Measurements from ENCODE around the gene PTPRN2. TPM values are rescaled to one million over a fixed set of nuclear protein-coding genes. Genes with fewer than 3 reads are reported as not detected.

The PTPRN2 gene
- total RNA-seq, 1 donor from 2014 or later, result 1.8 TPM

- intact Hi-C loops (cut with micrococcal nuclease), result no loop called here
- POLR2A ChIA-PET, result no interaction called here
These were observed 302.8 kb downstream of the PTPRN2 start for GRCh38 chr7:158284617-158285382.

GRCh38 chr7:158284121-158284520 is 303.5 kb downstream of the PTPRN2 start:
- no peaks in the 10 kb centered on the region for H3K4me1 Mint-ChIP-seq
- no peak for ATAC-seq (ENCODE audit: low read depth)
- ChIA-PET POLR2A (no interaction called here), CTCF (no interaction called here)
- H3K4me3 Mint-ChIP-seq, result no peak overlapping the region
- no peaks in the 10 kb centered on the region for H3K36me3 Mint-ChIP-seq (ENCODE audit: low read depth)
- H3K27ac Mint-ChIP-seq, result no peak overlapping the region
- no peak for DNase-seq
- no peak for TF ChIP-seq CTCF (IDR thresholded peaks at IDR 0.05)
- H3K27me3 Mint-ChIP-seq, result no peaks in the 10 kb centered on the region
- intact Hi-C loops (cut with micrococcal nuclease), result no loop called here
- H3K9me3 Mint-ChIP-seq, result peaks cover 20% of the 10 kb centered on the region

More at GRCh38 chr7:158284617-158285382, 302.8 kb downstream of the PTPRN2 start:
- ATAC-seq (ENCODE audit: low read depth), result no peak
- TF ChIP-seq CTCF (IDR thresholded peaks at IDR 0.05), result no peak
- Mint-ChIP-seq H3K27ac (no peak overlapping the region), H3K36me3 (ENCODE audit: low read depth) (no peaks in the 10 kb centered on the region), H3K4me1 (no peaks in the 10 kb centered on the region), H3K9me3 (peaks cover 26% of the 10 kb centered on the region), H3K4me3 (no peak overlapping the region), H3K27me3 (no peaks in the 10 kb centered on the region)
- no peak for DNase-seq
- CTCF ChIA-PET, result no interaction called here

GRCh38 chr7:158283016-158283974 is 304.3 kb downstream of the PTPRN2 start:
- POLR2A ChIA-PET, result no interaction called here
- DNase-seq, result no peak

GRCh38 chr7:158282461-158283001 is 305.1 kb downstream of the PTPRN2 start:
- no peak overlapping the region for H3K27ac Mint-ChIP-seq
- intact Hi-C loops (cut with micrococcal nuclease), result no loop called here
- no peak for DNase-seq
- peaks cover 11% of the 10 kb centered on the region for H3K9me3 Mint-ChIP-seq
- H3K36me3 Mint-ChIP-seq (ENCODE audit: low read depth), result no peaks in the 10 kb centered on the region
- ATAC-seq (ENCODE audit: low read depth), result no peak
- no peak for TF ChIP-seq CTCF (IDR thresholded peaks at IDR 0.05)
- ChIA-PET CTCF (no interaction called here), POLR2A (no interaction called here)
- H3K27me3 Mint-ChIP-seq, result no peaks in the 10 kb centered on the region
- H3K4me1 Mint-ChIP-seq, result no peaks in the 10 kb centered on the region
- no peak overlapping the region for H3K4me3 Mint-ChIP-seq

More at GRCh38 chr7:158283016-158283974, 304.3 kb downstream of the PTPRN2 start:
- Mint-ChIP-seq H3K4me3 (no peak overlapping the region), H3K27me3 (no peaks in the 10 kb centered on the region), H3K36me3 (ENCODE audit: low read depth) (no peaks in the 10 kb centered on the region), H3K27ac (no peak overlapping the region), H3K9me3 (peaks cover 12% of the 10 kb centered on the region), H3K4me1 (no peaks in the 10 kb centered on the region)
- CTCF ChIA-PET, result no interaction called here
- intact Hi-C loops (cut with micrococcal nuclease), result no loop called here
- ATAC-seq (ENCODE audit: low read depth), result no peak
- no peak for TF ChIP-seq CTCF (IDR thresholded peaks at IDR 0.05)

- Mint-ChIP-seq H3K36me3 (ENCODE audit: low read depth) (no peaks in the 10 kb centered on the region), H3K27me3 (no peaks in the 10 kb centered on the region), H3K9me3 (peaks cover 4% of the 10 kb centered on the region), H3K4me1 (no peaks in the 10 kb centered on the region), H3K27ac (no peak overlapping the region), H3K4me3 (no peak overlapping the region)
- POLR2A ChIA-PET, result no interaction called here
- DNase-seq (no peak), ATAC-seq (ENCODE audit: low read depth) (no peak)
- CTCF ChIA-PET, result no interaction called here
- TF ChIP-seq CTCF (IDR thresholded peaks at IDR 0.05), result no peak
- intact Hi-C loops (cut with micrococcal nuclease), result no loop called here
These were observed 306.2 kb downstream of the PTPRN2 start for GRCh38 chr7:158281441-158281840.
